HG03095 (cell line): Measurements from ENCODE around the gene GPR158.

Experiments
- ATAC-seq: cut with Tn5 transposase; IDR thresholded peaks from one replicate; pipeline ENCODE4 v1.9.1; 2021; ENCODE audit warnings: moderate library complexity; ENCODE audit not compliant: unreplicated experiment

Gene GPR158

GRCh38 chr10:25646371-25646770 is 471.6 kb downstream of the GPR158 start:
- no peak for ATAC-seq

DNA sequence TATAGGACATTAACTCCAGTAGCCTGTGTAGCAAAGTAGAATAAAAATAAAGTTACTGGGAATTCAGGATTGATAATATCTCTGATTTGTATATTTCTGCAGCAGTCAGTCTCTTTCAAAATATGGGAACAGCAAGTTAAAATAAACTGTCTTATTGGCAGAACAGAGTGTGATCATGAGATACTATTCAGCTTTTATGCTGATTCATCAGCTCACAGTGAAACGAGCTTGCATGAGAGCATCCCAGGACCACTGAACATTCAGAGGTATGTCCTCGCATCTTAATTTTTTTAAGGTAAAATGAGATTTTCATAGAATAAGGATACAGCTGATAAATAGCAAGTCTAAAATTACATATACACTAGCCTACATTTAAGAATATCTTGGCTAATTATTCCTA is 476.7 kb downstream of the GPR158 start:
- no peak for ATAC-seq
